A204.1 (cell line): ENCODE results near the gene TWSG1.

Experiments
- FAIRE-seq: peaks from 2 replicates; lab custom pipeline; 2012; peaks lifted over from hg19 to GRCh38; lab: Jason Lieb, UNC

TWSG1 gene

GRCh38 chr18:9334329-9334972 lies at the start of gene TWSG1:
Gene TWSG1, plus strand, starts transcription at chr18:9334773. Its CDS starts 2,457 bp downstream, at chr18:9337230.
- FAIRE-seq, result no peak

DNA sequence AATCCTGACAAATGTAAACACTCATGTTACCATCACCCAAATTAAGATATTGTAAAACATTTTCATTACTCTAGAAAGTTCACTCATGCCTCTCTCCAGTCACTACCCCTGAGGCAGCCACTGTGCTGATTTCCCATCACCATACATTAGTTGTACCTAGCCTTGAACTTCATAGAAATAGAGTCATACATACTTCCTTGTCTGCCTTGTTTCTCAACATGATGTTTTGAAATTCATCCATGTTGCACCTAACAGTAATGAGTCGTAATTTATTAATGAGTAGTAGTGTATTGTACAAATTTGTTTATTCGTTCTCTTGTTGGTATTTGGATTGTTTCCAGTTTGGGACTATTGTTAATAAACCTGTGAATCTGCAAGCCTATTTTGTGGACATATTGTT lies 49.0 kb upstream of the TWSG1 start:
- FAIRE-seq, result no peak

DNA sequence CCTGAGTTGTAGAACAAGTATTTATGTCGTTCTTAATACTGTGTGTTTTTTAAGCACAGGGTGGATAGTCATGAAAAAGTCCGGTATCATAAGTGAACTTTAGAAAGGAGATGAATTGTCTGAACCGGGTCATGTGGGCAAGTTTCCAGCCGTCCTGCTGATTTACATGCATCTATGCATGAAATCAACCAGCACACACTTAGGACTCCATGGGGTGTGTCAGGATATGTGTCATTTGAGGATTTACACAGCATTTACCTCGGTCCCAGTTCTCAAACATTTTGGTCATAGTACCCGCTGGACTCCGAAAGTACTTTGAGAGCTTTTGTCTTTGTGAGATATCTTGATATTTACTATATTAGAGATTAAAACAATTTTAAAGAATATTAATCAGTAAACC lies 47.5 kb upstream of the TWSG1 start:
- FAIRE-seq, result no peak

GRCh38 chr18:9289698-9290097 lies 44.9 kb upstream of the TWSG1 start:
- FAIRE-seq, result no peak

GRCh38 chr18:9290156-9290555 lies 44.4 kb upstream of the TWSG1 start:
- no peak for FAIRE-seq

GRCh38 chr18:9292047-9292446 lies 42.5 kb upstream of the TWSG1 start:
- no peak for FAIRE-seq

- no peak for FAIRE-seq
These were observed 40.6 kb upstream of the TWSG1 start for GRCh38 chr18:9293948-9294347.

DNA sequence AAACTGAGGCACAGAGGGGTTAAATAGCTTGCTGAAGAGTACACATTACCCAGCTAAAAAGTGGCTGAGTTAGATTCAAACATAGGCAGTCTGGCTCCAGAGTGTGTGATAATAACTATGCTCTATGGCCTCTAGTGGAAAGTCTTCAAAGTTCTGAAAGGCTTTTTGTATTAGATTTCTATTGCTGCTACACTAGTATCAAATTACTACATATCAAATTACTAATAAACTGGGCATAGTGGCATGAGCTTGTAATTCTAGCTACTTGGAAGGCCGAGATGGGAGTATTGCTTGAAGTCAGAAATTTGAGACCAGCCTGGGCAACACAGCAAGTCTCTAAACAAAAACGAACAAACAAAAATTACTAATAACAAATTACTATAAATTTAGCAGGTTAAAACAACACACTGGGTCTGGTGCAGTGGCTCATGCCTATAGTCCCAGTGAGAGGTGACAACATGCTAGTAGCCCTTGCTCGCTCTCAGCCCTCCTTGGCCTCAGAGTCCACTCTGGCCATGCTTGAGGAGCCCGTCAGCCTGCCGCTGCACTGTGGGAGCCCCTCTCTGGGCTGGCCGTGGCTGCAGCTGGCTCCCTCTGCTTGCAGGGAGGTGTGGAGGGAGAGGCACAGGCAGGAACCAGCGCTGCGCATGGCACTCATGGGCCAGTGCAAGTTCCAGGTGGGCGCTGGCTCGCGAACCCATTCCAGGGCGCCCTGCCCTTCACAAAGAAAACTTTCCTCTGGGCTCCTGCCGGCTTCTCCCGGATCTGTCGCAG lies 38.2 kb upstream of the TWSG1 start:
- FAIRE-seq, result no peak

DNA sequence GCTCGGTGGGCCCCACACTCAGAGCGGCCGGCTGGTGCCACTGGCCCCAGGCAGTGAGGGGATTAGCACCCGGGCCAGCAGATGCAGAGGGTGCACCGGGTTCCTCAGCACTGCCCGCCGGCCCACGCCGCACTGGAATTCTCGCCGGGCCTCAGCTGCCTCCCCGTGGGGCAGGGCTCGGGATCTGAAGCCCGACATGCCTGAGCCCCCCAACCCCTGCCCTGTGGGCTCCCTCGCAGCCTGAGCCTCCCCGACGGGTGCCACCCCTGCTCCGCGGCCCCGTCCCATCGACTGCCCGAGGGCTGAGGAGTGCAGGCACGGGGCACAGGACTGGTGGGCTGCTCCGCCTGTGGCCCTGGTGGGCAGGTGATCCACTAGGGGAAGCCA lies 37.6 kb upstream of the TWSG1 start:
- no peak for FAIRE-seq

DNA sequence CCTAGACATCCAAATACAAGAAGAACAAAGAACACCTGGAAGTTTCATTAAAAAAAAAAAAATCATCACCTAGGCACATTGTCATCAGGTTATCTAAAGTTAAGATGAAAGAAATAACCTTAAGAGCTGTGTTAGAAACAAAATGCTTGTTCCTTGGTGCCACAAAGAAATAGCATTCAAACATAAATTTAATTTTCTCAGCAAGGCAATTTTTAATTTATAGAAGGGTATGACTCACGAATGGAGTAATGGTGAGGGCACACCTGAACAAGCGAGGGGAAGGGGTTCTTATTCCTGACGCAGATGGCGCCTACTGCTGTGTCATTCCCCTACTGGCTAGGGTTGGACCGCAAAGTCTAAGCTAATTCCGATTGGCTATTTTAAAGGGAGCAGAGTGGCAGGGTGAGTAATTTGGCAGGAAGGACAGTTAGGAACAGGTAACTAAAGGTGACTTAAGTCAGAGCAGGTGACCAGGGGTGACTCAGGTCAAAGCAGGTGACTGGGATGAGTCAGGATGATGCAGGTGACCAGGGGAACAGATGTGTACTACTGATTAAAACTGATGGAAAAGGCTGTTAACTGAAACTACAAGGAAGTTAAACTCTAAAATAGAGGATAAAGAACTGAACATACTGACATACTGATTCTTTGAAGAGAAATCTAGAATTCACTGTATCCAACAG lies 30.0 kb upstream of the TWSG1 start:
- no peak for FAIRE-seq

GRCh38 chr18:9319333-9319732 lies 15.2 kb upstream of the TWSG1 start:
- no peak for FAIRE-seq

DNA sequence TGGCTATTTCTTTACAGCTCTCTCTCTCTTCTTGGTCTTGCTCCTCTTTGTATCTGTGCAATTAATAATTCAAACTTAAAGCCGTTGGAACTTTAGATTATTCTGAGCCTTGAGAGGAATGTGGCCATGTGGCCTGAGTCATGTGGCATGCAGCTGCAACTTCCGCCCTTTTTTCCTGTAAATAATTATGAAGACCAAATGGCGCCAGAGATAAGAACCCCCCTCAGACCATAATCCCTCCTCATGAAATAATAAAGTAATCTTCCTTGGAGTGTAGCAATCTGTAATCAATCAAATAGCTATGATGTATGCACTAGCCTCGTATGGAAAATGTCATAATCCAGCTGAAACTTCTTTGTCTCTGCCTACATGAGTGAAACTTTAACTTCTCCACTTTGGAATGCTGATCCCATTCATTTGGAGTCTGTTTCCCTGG lies 13.5 kb upstream of the TWSG1 start:
- no peak for FAIRE-seq

DNA sequence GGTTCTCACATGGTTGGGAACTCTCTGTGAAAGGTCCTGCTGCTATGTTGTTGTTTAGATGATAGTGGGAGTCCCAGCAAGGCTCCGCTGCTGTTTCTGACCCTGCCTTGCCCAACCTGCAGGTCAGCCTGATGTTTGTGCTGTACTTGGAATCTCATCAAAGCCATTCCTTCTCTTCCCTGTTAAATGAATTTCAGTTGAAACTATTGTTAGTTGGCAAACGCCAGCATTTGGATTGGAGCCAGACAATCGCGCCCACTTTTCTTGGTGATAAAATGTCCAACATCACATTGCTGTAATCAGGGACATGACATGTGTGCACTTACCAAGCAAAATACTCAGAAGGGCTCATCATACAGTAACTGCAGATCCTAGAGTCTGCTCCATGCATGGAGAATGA lies 12.8 kb upstream of the TWSG1 start:
- FAIRE-seq, result no peak

GRCh38 chr18:9322744-9323143 lies 11.8 kb upstream of the TWSG1 start:
- FAIRE-seq, result no peak

- no peak for FAIRE-seq
These were observed 10.7 kb upstream of the TWSG1 start for GRCh38 chr18:9323750-9324445.

- FAIRE-seq, result no peak
These were observed 8.9 kb upstream of the TWSG1 start for GRCh38 chr18:9325716-9326115.

GRCh38 chr18:9328776-9329175 lies 5.8 kb upstream of the TWSG1 start:
- FAIRE-seq, result no peak

- FAIRE-seq, result no peak
These were observed 5.1 kb upstream of the TWSG1 start for GRCh38 chr18:9329471-9329870.

GRCh38 chr18:9330419-9330818 lies 4.2 kb upstream of the TWSG1 start:
- FAIRE-seq, result no peak

DNA sequence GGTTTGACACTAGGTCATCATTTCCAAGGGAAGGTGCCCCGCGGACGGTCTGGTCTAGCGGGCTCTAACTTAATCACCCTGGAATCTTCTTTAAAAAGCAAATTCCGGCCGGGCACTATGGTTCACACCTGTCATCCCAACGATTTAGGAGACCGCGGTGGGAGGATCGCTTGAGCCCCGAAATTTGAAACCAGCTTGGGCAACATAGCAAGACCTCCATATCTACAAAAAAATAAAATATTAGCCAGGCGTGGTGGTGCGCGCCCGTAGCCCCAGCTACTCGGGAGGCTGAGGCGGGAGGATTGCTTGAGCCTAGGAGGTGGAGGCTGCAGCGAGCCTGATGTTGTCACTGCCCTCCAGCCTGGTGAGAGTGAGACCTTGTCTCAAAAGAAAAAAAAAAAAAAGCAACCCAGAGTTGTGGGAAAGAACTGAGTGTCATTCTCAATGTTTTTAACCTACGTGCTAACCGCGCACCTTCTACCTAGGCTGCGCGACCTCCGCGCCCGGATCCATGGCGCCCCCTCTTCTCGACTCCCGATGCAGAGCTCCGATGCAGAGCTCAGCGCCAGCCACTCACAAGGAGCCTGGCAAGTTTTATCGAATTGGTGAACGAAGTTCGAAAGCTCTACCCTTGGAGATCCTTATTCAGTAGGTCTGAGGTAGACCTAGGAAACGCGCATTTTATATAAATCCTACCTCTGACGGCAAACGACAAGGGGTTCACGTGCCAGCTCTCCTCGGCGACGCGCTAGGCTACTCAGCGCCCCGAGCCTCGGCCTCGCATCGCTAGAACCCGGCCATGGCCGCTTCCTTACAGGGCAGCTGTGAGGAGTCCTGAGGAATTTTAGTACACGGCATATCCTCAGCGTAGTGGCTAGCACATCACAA lies 888 bp upstream of the TWSG1 start:
- FAIRE-seq, result no peak

DNA sequence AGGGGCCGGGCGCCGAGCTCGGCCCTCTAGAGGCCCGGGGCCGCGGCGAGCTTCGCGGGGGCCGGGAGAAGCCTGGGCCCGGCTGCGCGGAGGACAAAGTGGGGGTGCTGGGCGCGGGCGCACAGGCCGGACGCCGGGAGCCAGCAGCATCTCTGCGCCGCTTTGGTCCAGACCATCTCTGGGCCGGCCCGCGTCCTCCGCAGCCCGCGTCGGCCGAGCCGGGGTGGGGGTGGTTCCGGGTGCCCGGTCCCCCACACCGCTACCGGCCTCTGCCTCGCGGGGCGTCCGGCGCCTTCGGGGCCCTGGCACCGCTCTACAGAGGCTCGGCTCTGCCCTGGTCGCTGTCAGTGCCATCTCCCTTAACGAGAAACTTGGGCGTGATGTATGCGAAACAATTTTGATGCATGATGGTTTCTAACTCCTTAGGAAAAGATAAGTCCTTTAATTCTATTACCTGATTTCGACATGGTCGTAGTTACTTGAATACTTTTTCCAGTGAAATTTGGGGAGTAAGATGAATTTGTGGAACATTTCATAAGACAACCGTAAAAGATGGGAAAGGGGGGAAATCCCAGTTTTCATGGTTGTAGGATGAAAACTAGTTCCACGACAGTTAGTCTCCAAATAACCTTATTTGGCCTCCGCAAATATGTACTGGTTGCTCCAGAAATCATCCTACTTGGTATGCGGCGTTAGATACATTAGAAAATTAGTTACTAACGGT lies 562 bp downstream of the TWSG1 start:
- no peak for FAIRE-seq
